Activated CD4-positive, alpha-beta memory T cell treated with anti-CD3 and anti-CD28 coated beads, Interleukin-2, amount 10 ng/mL, durations not matched to agents 7 days and 5 days (primary cell): ENCODE data around the gene SIRT7. TPM values are rescaled to one million over a fixed set of nuclear protein-coding genes. Genes with fewer than 3 reads are reported as not detected.

Experiments
- CTCF ChIA-PET: fragments of 350-600 bp; sonication (Branson Sonifier 250); formaldehyde crosslinking; loops from one replicate; lab custom pipeline; 2021; ENCODE audit warnings: antibody characterized with exemption, inconsistent platforms; lab: Charles Lee
- POLR2A ChIA-PET: fragments of 350-600 bp; sonication (Branson Sonifier 250); formaldehyde crosslinking; loops from one replicate; lab custom pipeline; 2021; ENCODE audit warnings: antibody characterized with exemption; lab: Charles Lee
- DNase-seq: peaks from one replicate; pipeline ENCODE4 v3.0.0-alpha.2; 2020
- H3K27ac Mint-ChIP-seq: one replicate; pipeline ENCODE4 v1.8.0; 2021; ENCODE audit warnings: mild to moderate bottlenecking, mixed read lengths
- H3K27me3 Mint-ChIP-seq: one replicate; pipeline ENCODE4 v1.8.0; 2021; ENCODE audit warnings: mixed read lengths
- H3K36me3 Mint-ChIP-seq: one replicate; pipeline ENCODE4 v1.8.0; 2021; ENCODE audit warnings: low read depth, mixed read lengths
- H3K4me1 Mint-ChIP-seq: one replicate; pipeline ENCODE4 v1.8.0; 2021; ENCODE audit warnings: mixed read lengths
- H3K4me3 Mint-ChIP-seq: one replicate; pipeline ENCODE4 v1.8.0; 2021; ENCODE audit warnings: mild to moderate bottlenecking, mixed read lengths
- H3K9me3 Mint-ChIP-seq: one replicate; pipeline ENCODE4 v1.8.0; 2021; ENCODE audit warnings: mixed read lengths
- total RNA-seq, 2 experiments: library from RNA; stranded (reverse); gene quantifications; one replicate each; pipeline ENCODE4 v1.2.3, GENCODE V29; 2021

Gene SIRT7, protein sequence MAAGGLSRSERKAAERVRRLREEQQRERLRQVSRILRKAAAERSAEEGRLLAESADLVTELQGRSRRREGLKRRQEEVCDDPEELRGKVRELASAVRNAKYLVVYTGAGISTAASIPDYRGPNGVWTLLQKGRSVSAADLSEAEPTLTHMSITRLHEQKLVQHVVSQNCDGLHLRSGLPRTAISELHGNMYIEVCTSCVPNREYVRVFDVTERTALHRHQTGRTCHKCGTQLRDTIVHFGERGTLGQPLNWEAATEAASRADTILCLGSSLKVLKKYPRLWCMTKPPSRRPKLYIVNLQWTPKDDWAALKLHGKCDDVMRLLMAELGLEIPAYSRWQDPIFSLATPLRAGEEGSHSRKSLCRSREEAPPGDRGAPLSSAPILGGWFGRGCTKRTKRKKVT
- 10 to 100 TPM; 55.8 to 58.4 TPM for total RNA-seq

GRCh38 chr17:81917565-81918332 lies at the start of gene SIRT7:
Gene SIRT7, minus strand, starts transcription at chr17:81918176. Its CDS starts 45 bp downstream, at chr17:81918131.
- H3K36me3 Mint-ChIP-seq: peaks cover 68% of the 10 kb centered on the region
- peak within 1 kb of the TSS; percentile 89 for H3K4me3 Mint-ChIP-seq
- CTCF ChIA-PET: interaction anchor here (0.9 to 2.4 kb wide), 4 partner anchors 9 to 120 kb away, joined by 3 to 13 read pairs (median 4); partner anchors contain the start of genes DCXR, MAFG and PYCR1
- peak; percentile 86 for DNase-seq
- peak within 1 kb of the TSS; percentile 82 for H3K27ac Mint-ChIP-seq
- no peaks in the 10 kb centered on the region for H3K9me3 Mint-ChIP-seq
- POLR2A ChIA-PET: interaction anchor here (0.6 to 1.9 kb wide), 18 partner anchors 9 to 311 kb away, joined by 3 to 42 read pairs (median 5); partner anchors contain the start of genes ALYREF, ANAPC11, ARHGDIA and MAFG
- H3K4me1 Mint-ChIP-seq: peaks cover 48% of the 10 kb centered on the region
- no peaks in the 10 kb centered on the region for H3K27me3 Mint-ChIP-seq

GRCh38 chr17:81967244-81967532 lies 49.2 kb upstream of the SIRT7 start:
- H3K9me3 Mint-ChIP-seq: no peaks in the 10 kb centered on the region
- no peak overlapping the region for H3K4me3 Mint-ChIP-seq
- peaks cover 23% of the 10 kb centered on the region for H3K27me3 Mint-ChIP-seq
- no peak for DNase-seq
- peaks cover 6% of the 10 kb centered on the region for H3K4me1 Mint-ChIP-seq
- CTCF ChIA-PET: interaction anchor here (1.3 kb wide), 1 partner anchor 53 kb away, joined by 3 read pairs; no protein-coding TSS in a partner anchor
- no peaks in the 10 kb centered on the region for H3K36me3 Mint-ChIP-seq
- H3K27ac Mint-ChIP-seq: no peak overlapping the region
- POLR2A ChIA-PET: interaction anchor here (0.8 to 2.2 kb wide), 3 partner anchors 9 to 262 kb away, joined by 3 to 16 read pairs (median 3); partner anchors contain the start of genes ASPSCR1 and SLC16A3

DNA sequence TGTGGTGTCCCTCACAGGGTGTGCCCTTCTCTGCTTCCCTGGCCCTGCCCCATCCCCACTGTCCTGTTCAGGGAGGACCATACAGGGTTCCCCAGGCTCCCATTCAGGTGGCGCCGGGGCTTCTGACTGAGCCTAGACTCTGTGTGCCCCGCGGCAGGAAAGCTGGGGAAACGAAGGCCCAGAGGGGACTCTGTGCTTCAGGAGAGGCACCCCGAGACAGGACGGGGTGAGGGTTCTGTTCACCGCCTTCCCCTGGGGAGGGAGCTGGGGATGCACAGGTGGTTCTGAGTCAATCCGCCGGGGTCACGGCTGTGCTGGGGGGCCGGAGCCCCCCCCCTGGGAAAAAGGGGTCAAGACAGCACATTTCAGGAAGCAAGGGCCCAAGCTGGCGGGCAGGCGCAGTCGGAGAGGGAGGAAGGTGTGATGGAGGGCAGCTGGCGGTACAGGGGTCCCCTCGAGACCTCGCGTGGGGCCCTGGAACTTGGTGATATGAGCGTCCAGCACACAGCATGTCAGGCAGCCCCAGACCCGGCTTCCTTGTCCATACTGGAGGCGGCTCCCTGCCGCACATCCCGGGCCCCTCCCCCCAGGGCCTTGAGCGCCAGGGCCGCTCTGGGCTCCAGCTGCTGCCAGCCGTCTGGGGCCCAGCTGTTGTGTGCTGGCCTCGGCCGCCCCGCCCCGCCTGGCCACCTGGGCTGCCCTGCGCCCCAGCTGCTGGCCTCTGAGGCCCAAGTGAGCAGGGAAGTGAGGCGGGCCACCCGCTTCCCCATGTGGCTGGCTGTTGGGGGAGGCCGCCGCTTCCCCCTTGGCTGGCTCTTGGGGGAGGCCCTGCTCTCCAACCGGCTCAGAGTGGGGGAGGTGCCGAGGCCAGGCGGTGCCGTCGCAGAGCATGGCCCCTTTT lies 48.6 kb upstream of the SIRT7 start:
- CTCF ChIA-PET: no interaction called here
- peaks cover 25% of the 10 kb centered on the region for H3K27me3 Mint-ChIP-seq
- POLR2A ChIA-PET: interaction anchor here (0.8 to 2.2 kb wide), 3 partner anchors 10 to 262 kb away, joined by 3 to 16 read pairs (median 3); partner anchors contain the start of genes ASPSCR1 and SLC16A3
- no peak for DNase-seq
- H3K27ac Mint-ChIP-seq: no peak overlapping the region
- H3K4me3 Mint-ChIP-seq: no peak overlapping the region
- H3K4me1 Mint-ChIP-seq: peaks cover 6% of the 10 kb centered on the region
- no peaks in the 10 kb centered on the region for H3K9me3 Mint-ChIP-seq
- H3K36me3 Mint-ChIP-seq: no peaks in the 10 kb centered on the region

GRCh38 chr17:81964081-81964849 lies 46.3 kb upstream of the SIRT7 start:
- ChIA-PET CTCF (interaction anchor here (1.2 kb wide), 1 partner anchor 58 kb away, joined by 5 read pairs; the partner anchor contains the start of genes CENPX and LRRC45), POLR2A (interaction anchor here (1.2 kb wide), 1 partner anchor 8 kb away, joined by 3 read pairs; no protein-coding TSS in a partner anchor)
- peaks cover 6% of the 10 kb centered on the region for H3K4me1 Mint-ChIP-seq
- peaks cover 25% of the 10 kb centered on the region for H3K27me3 Mint-ChIP-seq
- H3K36me3 Mint-ChIP-seq: no peaks in the 10 kb centered on the region
- no peaks in the 10 kb centered on the region for H3K9me3 Mint-ChIP-seq
- no peak for DNase-seq
- no peak overlapping the region for H3K4me3 Mint-ChIP-seq
- H3K27ac Mint-ChIP-seq: no peak overlapping the region

- Mint-ChIP-seq H3K4me1 (peaks cover 4% of the 10 kb centered on the region), H3K4me3 (no peak overlapping the region), H3K9me3 (no peaks in the 10 kb centered on the region), H3K36me3 (no peaks in the 10 kb centered on the region), H3K27ac (no peak overlapping the region), H3K27me3 (peaks cover 37% of the 10 kb centered on the region)
- DNase-seq: no peak
- POLR2A ChIA-PET: interaction anchor here (1.2 to 1.6 kb wide), 2 partner anchors 10 to 14 kb away, joined by 3 to 6 read pairs; partner anchors contain the start of gene ASPSCR1
- CTCF ChIA-PET: interaction anchor here (0.6 to 1.1 kb wide), 3 partner anchors 57 to 369 kb away, joined by 3 to 4 read pairs (median 3); no protein-coding TSS in a partner anchor
These were observed 44.8 kb upstream of the SIRT7 start for GRCh38 chr17:81962499-81963441.

GRCh38 chr17:81961521-81962498 lies 43.8 kb upstream of the SIRT7 start:
- no peaks in the 10 kb centered on the region for H3K36me3 Mint-ChIP-seq
- CTCF ChIA-PET: interaction anchor here (0.6 to 2.6 kb wide), 4 partner anchors 37 to 368 kb away, joined by 3 to 73 read pairs (median 4); partner anchors contain the start of genes CENPX and LRRC45
- no peaks in the 10 kb centered on the region for H3K9me3 Mint-ChIP-seq
- H3K27me3 Mint-ChIP-seq: peaks cover 42% of the 10 kb centered on the region
- H3K4me1 Mint-ChIP-seq: peaks cover 4% of the 10 kb centered on the region
- no peak overlapping the region for H3K4me3 Mint-ChIP-seq
- POLR2A ChIA-PET: interaction anchor here (1.6 kb wide), 1 partner anchor 15 kb away, joined by 6 read pairs; the partner anchor contains the start of gene ASPSCR1
- no peak for DNase-seq
- H3K27ac Mint-ChIP-seq: no peak overlapping the region

GRCh38 chr17:81961087-81961511 lies 43.1 kb upstream of the SIRT7 start, which contains the start of gene NOTUM:
Gene NOTUM, minus strand, starts transcription at chr17:81961187. Its CDS starts 278 bp downstream, at chr17:81960909.
- CTCF ChIA-PET: interaction anchor here (1.9 to 2.6 kb wide), 3 partner anchors 16 to 60 kb away, joined by 4 to 73 read pairs (median 5); partner anchors contain the start of genes ASPSCR1, CENPX and LRRC45
- DNase-seq: no peak
- Mint-ChIP-seq H3K9me3 (no peaks in the 10 kb centered on the region), H3K27ac (no peak within 1 kb of the TSS), H3K4me1 (peaks cover 4% of the 10 kb centered on the region), H3K27me3 (peaks cover 42% of the 10 kb centered on the region), H3K4me3 (no peak within 1 kb of the TSS), H3K36me3 (no peaks in the 10 kb centered on the region)
- POLR2A ChIA-PET: interaction anchor here (2.3 kb wide), 1 partner anchor 61 kb away, joined by 30 read pairs; the partner anchor contains the start of genes CENPX and LRRC45

GRCh38 chr17:81960130-81960958 lies 42.4 kb upstream of the SIRT7 start:
- Mint-ChIP-seq H3K9me3 (no peaks in the 10 kb centered on the region), H3K4me3 (no peak overlapping the region), H3K27ac (no peak overlapping the region), H3K27me3 (peaks cover 40% of the 10 kb centered on the region), H3K36me3 (no peaks in the 10 kb centered on the region), H3K4me1 (peaks cover 4% of the 10 kb centered on the region)
- POLR2A ChIA-PET: interaction anchor here (0.7 to 2.3 kb wide), 7 partner anchors 16 to 245 kb away, joined by 3 to 30 read pairs (median 3); partner anchors contain the start of genes CENPX, DCXR and LRRC45
- DNase-seq: no peak
- CTCF ChIA-PET: interaction anchor here (1.0 to 2.6 kb wide), 20 partner anchors 9 to 390 kb away, joined by 3 to 73 read pairs (median 4); partner anchors contain the start of genes ASPSCR1, CENPX, DCXR and LRRC45
